Measurements from ENCODE around the gene MCF2L2.
A peak's percentile ranks its signal among the peaks of the same experiment; 100 is the strongest.

Gene MCF2L2

DNA sequence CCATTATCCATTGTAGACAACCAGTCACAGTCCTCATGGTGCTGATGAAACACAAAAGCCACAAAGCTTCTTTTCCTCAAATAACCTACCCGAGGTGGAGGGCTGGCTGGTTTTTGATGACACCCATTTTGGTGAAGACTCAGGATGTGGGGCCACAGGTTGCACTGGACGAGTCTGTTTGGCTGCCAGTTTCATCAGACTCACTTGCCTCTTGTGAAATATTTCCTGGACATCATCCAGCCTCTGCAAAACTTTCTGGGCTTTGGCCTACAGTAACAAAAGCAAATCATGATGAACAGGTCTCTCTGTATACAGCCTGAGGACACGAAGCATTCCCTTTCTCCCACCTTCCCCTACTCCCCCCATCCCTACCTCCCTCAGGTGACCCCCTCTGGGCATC is 133.2 kb downstream of the MCF2L2 start:
- no peak for DNase-seq (ENCODE audit: low read depth in 2 of 2)

- DNase-seq (ENCODE audit: low read depth in 2 of 2) = no peak
Observed at GRCh38 chr3:183293966-183294365, 134.5 kb downstream of the MCF2L2 start.

DNA sequence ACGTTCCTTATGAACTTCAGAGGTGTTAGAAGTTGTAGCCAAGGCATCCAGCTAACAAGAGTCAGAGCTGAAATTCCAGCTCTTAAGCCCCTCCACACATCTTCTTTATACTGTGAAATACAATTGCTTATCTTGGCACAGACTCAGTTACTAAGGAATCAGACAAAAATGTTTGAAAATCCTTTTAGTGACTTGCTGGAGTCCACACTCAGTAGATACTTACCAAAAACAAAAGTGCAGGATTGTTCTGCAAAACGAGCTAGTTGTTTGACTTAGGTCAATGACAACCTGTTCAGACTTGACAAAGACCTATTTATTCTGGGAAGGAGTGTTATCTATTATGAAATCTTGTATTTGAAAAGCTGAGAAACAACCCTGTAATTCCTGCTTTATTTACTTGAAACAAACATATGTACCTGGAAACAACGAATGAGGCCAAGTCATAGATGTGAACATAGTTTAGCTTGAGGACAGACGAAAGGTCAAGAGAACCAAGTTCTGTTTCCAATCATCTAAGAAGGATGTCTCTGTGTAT is 136.9 kb downstream of the MCF2L2 start:
- DNase-seq (ENCODE audit: low read depth in 2 of 2) = no peak

- DNase-seq (ENCODE audit: low read depth in 2 of 2) = no peak
Observed at GRCh38 chr3:183290216-183290615, 138.2 kb downstream of the MCF2L2 start.

DNA sequence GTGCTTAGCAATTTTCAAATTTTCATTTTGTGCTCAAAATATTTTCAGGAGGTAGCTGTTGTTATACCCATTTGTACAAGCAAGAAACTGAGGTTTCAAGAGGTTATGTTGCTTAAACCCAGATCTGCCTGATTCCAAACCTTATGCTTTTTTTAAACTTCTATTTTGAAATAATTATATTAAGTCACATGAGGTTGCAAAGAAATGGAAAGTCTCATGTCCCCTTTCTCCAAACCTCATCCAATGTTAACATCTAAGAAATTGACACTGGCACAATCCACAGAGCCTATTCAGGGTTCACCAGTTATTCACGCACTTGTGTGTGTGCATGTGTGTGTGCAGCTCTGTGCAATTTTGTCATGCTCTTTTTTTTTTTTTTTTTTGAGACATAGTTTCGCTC is 140.3 kb downstream of the MCF2L2 start:
- DNase-seq (ENCODE audit: low read depth in 2 of 2) = no peak

- DNase-seq (ENCODE audit: low read depth in 2 of 2) = no peak
Observed at GRCh38 chr3:183287301-183287971, 141.0 kb downstream of the MCF2L2 start.

- peak; percentile 90 to 97 for DNase-seq (ENCODE audit: low read depth in 2 of 2)
Observed at GRCh38 chr3:183285828-183286457, 142.5 kb downstream of the MCF2L2 start.

DNA sequence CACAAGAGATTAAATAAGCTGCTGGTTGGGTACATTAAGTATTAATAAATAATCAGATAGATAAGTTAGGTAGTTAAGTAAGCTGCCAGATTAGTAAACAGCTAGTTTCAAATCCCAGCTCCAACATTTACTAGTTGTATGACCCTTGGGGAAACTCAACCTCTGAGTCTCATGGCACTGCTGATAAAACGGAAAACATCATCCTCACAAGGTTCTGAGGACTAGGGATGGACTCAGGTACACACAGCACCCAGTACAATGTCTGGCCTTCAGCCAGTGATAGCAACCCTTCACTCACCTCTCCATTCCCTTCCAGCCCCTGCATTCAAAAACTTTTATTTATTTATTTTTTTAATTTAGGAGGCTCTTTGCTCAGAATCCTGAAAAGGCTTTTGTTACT is 143.1 kb downstream of the MCF2L2 start:
- no peak for DNase-seq (ENCODE audit: low read depth in 2 of 2)

DNA sequence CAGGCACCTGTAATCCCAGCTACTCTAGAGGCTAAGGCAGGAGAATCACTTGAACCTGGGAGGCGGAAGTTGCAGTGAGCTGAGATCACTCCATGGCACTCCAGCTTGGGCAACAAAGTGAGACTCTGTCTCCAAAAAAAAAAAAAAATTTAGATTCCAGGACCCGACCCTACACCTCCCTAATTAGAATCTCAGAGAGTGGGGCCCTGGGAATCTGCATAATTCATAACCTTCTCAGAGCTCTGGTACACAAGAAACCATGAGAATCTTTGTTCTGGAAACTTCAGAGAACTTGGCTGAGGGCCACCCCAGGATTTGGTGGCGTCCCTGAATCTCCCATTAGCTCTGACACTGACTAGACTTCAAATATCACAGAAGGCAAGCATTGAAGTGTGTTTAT is 143.8 kb downstream of the MCF2L2 start:
- no peak for DNase-seq (ENCODE audit: low read depth in 2 of 2)

- no peak for DNase-seq (ENCODE audit: low read depth in 2 of 2)
Observed at GRCh38 chr3:183283886-183284285, 144.5 kb downstream of the MCF2L2 start.

DNA sequence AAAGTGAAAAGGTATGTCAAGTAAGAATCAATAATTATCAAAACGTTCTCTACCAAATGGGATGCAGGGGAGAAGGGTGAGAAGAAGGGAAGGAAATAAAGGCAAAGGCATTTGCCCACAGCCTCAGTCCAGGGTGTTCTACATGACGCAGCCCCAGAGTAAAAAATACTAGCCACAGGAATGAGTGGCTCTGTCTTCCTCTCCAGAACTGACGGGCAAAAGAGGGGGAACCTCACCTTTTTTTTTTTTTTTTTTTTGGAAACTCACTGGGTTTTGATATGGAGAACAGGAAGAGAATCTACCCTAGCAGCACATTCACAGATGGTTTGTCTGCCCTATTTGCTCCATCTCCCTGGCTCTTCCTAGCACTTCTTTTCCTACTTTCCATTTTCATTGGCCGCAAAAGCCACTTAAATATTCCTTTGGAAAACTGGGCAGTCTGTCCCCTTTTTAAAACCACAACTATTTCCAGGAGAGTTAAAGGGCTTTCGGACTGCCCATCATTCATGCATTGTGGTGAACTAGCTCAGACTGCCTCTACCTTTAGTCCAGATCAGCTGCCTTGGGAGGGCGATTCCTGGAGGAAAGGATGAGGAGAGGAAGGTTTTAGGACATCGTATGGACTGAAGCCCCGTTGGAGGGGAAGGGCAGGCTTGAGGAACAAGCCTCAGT is 147.2 kb downstream of the MCF2L2 start:
- no peak for DNase-seq (ENCODE audit: low read depth in 2 of 2)

DNA sequence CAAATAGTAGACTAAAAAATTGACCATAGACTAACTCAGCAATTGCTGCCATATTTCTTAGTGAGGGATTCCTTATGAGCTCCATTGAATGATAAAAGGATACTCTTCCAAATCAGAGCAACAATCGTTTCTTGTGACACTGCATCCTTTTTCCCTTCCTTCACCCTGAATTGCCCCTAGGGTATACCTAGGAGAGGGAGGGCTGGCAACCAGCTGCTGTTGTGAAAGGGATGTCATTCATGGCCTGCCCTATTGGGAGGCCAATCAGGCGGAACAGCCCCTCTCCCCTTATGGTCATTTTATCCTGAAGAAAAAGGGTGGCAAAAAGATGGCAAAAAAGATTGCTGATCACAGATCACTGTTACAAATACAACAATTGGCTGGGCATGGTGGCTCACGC is 149.0 kb downstream of the MCF2L2 start:
- DNase-seq (ENCODE audit: low read depth in 2 of 2) = no peak

DNA sequence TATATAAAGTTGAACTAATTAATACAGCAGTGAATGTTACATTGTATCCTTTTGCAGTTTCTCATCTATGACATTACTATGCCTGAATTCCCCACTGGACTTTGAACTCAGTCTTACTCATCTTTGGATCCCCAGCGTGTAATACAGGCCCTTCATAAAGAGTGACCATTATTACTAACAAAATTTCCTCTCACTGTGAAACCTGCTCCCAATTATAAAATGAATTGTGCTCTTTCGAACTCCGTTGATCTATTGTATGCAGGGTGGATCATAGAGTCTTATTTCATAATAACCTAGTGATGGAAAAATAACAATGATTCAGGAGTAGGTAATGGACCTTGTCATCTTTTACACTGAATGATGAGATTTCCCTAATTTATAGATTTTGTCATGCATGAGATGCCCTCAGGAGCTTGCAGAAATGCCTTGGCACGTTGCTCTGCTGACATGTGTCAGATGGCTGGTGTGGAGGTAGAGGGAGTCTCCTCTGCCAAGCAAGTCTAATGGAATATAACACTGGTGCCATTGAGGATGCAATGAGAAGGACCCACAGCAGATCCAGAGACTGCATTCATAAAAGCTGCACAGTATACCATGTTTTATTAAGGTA is 149.8 kb downstream of the MCF2L2 start:
- DNase-seq (ENCODE audit: low read depth in 2 of 2) = no peak

GRCh38 chr3:183277260-183277659 is 151.2 kb downstream of the MCF2L2 start:
- DNase-seq (ENCODE audit: low read depth in 2 of 2) = no peak

GRCh38 chr3:183275937-183276336 is 152.5 kb downstream of the MCF2L2 start:
- DNase-seq (ENCODE audit: low read depth in 2 of 2) = no peak

GRCh38 chr3:183275418-183275817 is 153.0 kb downstream of the MCF2L2 start:
- no peak for DNase-seq (ENCODE audit: low read depth in 2 of 2)

DNA sequence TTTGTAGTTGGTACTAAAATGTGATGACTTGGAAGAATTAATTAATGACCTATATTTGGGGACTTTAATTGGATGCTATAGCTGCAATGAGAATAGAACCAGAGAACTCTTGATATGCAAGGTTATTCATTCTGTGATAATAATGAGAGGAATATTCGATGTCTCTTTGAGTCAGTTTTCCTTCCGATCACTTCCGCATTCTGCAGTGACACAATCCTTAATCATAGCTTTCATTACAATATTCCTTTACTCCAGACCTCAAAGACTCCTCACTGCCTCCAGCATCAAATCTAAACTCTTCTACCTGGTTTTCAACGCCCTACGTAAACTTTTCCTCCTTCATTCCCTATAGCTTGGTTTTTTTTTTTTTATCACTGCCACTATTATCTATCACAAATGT is 153.8 kb downstream of the MCF2L2 start:
- no peak for DNase-seq (ENCODE audit: low read depth in 2 of 2)

DNA sequence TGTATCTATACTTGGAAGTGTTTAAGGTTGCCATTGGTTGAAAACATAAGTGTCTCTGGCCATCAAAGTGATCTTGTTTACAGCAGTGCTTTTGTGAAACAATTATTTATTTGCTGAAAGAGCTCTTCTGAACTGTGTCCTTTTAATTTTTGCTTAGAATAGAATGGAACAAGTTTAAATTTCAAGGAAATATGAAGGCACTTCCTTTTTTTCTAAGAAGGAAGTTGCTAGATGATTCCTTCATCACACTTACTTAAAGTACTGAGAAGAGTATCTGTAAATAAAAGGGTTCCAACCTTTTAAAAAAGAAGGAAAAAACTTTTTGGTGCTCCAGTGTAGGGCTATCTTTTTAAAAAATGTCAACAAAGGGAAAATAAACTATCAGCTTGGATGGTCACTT is 155.6 kb downstream of the MCF2L2 start:
- DNase-seq (ENCODE audit: low read depth in 2 of 2) = no peak

DNA sequence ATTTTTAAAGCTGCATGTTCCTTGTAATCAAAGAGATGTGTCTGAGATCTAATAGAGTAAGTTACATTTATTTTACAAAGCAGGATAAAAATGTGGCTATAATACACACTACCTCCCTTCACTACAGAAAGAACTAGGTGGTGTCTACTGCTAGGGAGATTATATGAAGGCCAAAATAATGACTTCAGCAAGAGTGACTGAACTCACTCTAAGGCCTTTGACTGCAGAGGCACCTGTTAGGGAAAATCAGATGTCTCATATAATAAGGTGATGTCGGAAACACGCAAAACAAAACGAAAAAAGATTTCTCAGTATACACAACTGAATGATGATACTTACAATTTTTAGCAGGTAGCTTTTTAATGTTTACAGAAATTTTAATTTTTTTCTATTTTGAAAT is 156.3 kb downstream of the MCF2L2 start:
- no peak for DNase-seq (ENCODE audit: low read depth in 2 of 2)

DNA sequence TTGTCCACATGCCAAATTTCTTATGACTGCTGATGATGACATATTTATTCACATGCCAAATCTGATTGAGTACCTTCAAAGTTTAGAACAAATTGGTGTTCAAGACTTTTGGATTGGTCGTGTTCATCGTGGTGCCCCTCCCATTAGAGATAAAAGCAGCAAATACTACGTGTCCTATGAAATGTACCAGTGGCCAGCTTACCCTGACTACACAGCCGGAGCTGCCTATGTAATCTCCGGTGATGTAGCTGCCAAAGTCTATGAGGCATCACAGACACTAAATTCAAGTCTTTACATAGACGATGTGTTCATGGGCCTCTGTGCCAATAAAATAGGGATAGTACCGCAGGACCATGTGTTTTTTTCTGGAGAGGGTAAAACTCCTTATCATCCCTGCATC is 158.1 kb downstream of the MCF2L2 start:
- DNase-seq (ENCODE audit: low read depth in 2 of 2) = no peak

DNA sequence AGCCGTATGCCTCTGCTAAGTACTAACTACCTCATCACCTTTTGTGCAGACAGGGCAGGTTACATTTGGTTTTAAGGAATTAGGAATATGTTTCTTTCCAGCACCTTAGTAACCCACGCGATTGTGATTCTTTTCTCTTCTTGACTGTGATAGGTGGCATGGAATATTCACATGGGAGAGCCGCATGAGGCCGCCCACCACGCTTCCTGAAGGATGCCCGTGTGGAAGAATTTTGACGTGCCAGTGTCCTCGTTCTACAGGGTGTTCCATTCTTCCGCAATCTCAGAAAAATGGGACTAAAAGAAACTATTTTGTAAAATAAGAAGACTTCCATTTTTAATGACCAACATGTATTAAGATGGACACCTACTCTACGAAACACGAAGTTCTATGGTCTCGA is 159.1 kb downstream of the MCF2L2 start:
- no peak for DNase-seq (ENCODE audit: low read depth in 2 of 2)

- no peak for DNase-seq (ENCODE audit: low read depth in 2 of 2)
Observed at GRCh38 chr3:183268366-183268765, 160.1 kb downstream of the MCF2L2 start.

DNA sequence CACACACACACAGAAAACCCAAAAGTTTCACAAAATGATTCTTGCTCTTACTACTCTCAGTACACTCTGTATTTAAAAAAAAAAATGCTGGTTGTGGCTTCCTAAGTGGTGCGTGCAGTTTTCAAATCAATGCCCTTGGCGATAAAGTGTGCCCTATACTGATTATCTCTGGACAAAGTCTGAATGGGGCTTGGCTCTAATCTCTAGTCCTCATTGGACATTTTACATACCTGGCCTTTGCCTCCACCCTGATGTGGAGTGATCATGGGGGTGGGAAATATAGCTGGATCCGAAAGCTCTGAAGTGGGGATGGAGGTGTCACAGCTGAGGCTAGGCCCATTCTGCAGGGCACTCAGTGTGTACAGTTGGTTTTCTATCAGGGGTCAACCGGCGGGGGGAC is 161.3 kb downstream of the MCF2L2 start:
- DNase-seq (ENCODE audit: low read depth in 2 of 2) = no peak
